Measurements from ENCODE around the gene CLTRN.

The CLTRN gene

DNA sequence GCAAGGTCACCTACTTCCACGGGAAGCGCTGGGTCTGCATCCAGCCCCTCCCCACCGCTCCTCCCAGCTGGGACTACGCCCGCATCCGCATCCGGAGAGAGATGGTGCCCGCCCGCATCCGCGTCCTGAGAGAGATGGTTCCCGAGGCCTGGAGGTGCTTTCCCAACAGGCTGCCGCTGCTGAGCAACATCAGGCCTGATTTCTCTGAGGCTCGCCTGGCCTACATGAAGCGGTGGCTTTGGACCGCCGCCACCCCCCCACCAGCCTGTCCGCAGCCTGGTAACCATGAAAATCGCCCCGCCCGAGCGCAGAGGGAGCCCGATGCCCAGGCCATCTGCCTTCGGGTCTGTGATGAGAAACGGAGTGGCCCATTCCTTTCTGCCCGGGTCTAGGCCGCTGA, 18.1 kb downstream of the CLTRN start:
- DNase-seq, result no peak

- no peak for DNase-seq
These were observed 18.6 kb downstream of the CLTRN start for GRCh38 chrX:15646031-15646430.

DNA sequence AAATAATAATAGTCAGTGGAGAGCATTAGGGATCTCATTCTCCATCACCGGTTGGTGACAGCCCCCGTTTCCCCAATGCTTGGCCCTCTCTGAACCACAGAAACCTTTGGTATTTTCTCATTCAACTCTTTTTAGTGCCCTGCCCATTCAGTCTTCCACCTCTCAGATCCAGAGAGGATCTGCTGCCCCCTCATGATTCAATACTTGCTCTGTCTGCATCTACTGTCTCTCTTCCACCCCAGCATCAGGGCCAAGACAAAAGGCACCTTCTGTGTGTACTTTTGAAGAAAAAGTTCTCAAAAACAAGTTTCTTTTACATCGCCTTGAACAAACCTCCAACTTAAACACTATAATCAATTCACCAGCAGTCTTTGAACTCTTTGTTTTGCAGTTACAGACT, 19.3 kb downstream of the CLTRN start:
- DNase-seq, result no peak

- no peak for DNase-seq
These were observed 20.1 kb downstream of the CLTRN start for GRCh38 chrX:15644560-15644872.

- DNase-seq, result no peak
These were observed 20.6 kb downstream of the CLTRN start for GRCh38 chrX:15643786-15644559.

GRCh38 chrX:15631637-15632036, 33.0 kb downstream of the CLTRN start:
- no peak for DNase-seq

DNA sequence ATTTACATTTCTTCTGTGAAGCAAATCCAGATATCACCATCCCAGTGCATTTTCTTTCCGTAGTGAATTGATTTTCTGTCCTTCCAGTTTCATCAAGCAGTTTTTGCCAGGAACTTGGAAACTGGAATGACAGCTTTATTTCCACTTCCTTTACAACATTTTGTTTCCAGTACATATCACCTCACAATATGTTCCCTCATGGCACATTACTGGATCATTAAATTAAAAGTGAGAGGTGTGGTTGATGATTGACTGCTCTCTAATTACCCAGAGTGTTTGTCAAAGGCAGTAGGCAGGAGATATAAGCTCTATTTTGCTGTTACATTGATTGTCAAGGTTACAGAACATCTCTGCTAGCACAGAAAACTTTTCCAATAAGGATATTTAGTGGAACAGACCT, 41.6 kb downstream of the CLTRN start:
- no peak for DNase-seq

- no peak for DNase-seq
These were observed 45.4 kb downstream of the CLTRN start for GRCh38 chrX:15619053-15619755.

DNA sequence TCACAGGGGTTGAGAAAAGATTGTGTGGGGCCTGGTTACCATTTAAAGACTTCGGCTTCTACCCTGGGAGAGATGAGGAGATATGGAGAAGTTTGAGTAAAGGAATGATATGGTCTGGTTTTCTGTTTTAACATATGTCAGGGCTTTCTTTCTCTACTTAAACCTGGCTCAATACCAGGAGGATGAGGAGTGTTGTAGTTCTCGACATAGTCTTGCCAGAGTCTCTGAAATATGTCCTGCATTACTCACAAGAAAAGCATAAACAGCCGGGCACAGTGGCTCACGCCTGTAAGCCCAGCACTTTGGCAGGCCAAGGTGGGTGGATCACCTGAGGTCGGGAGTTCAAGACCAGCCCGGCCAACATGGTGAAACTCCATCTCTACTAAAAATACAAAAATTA, 47.5 kb downstream of the CLTRN start:
- DNase-seq, result no peak

DNA sequence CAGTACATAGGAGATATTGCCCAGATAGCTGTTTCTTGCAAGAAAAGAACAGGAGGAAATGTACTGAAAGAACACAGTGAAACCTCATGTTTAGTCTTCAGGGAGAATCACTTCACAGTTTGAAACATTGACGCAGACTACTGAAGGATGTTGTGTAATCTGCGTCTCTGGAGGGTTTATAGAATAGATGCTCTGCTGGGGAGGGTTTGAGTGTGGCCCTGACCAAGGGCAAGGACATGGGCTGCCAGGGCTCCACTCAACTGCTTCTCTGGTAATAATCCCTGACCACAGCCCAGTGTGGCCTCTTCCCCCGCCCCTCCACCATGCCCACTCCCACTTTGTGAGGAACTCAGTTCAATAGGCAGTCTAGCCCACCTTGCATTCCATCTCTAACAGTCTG, 48.1 kb downstream of the CLTRN start:
- DNase-seq, result no peak

GRCh38 chrX:15607067-15607466, 57.5 kb downstream of the CLTRN start:
- DNase-seq, result no peak

GRCh38 chrX:15606136-15606535, 58.5 kb downstream of the CLTRN start:
- DNase-seq, result no peak

- DNase-seq, result no peak
These were observed 59.4 kb downstream of the CLTRN start for GRCh38 chrX:15605226-15605625.

DNA sequence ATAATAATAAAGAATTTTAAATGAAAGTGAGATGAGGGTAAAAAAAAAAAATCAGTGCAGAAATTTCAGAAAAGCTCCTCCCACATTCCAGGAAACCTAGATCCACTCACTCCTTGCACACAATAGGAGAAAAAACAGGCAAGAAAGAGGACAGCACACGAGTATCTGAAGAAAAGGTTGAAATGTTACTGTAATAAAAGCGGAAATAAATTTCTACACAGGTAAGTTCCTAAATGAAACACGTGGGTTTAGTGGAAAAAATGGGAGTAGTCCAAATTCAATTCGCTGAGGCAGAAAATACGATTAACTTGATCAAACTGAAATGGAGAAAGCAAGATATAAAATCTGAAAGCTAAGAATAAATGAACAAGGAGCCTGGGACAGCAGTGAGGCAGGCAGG, 61.8 kb downstream of the CLTRN start:
- no peak for DNase-seq

GRCh38 chrX:15601932-15602331, 62.7 kb downstream of the CLTRN start:
- no peak for DNase-seq

DNA sequence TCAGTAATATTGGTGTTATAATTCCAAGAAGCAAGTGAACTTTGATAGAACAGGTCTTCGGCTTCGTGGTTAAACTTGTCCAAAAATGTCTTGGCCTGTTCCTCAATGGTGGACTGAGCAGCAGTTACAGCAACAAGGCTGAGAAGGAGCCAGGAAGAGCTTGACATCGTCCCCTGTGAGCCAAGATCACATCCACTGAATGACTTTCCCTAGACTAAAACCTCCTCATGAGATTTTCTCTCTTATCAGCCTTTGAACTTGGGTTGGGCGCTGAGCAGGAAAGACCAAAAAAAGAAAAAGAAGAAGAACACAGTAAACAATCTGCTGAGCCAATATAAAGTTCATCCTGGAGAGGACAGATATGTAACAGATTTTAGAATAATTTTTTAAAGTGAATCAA, 63.9 kb downstream of the CLTRN start, which contains the start of gene ACE2:
Gene ACE2 (minus strand): TSS at position 216 of the 400 bp plus-strand sequence. CDS start 49 bp downstream, at position 167.
- DNase-seq, result no peak

- no peak for DNase-seq
These were observed 64.6 kb downstream of the CLTRN start for GRCh38 chrX:15600049-15600448.

- no peak for DNase-seq
These were observed 65.1 kb downstream of the CLTRN start for GRCh38 chrX:15599461-15599860.

GRCh38 chrX:15598026-15598425, 66.6 kb downstream of the CLTRN start:
- no peak for DNase-seq

- peak; percentile 1 for DNase-seq
These were observed 70.2 kb downstream of the CLTRN start for GRCh38 chrX:15594371-15594770.

DNA sequence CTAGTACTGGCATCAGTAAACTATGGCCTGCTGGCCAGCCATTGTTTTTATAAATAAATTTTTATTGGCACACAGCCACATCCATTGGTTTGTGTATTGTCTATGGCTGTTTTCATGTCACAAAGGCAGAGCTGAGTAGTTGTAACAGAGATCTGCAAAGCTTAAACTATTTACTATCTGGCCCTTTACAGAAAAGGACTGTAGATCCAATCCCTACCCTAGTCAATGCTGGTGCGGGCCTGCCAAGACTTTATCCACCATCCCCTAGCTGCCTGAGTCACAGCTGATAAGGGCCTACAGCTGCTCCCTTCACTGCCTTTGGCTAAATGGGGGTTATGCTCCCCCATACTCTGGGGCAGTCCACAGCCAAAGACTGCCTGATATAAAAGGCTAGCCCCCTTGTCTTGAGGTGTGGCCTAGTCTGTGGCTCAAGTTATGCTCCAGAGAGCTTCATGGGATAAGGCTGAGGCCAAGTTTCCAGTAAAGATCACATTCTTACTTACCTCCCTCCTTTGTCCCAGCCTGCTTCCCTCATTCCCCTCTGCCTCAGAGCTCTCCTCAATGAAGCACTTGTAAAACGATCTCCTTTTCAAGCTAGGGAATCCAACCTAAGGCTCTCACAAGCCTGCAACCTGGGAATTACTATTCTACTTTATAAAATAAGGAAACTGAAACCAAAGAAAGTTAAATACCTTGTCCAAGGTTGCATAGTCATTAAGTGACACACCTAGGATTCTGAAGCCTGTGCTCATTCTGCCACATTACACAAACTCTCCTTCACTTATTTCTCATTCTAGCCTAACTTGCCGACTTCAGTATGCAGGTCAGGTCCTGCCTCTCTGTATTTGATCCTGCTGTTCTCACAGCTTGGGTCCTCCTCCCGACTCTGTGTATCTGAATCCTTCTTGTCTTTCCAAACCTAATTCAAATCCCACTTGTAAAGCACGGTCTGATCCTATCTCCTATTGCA, 84.5 kb downstream of the CLTRN start:
- no peak for DNase-seq
